GM12878 (cell line): Measurements from ENCODE around the gene CUL4A. TPM values are rescaled to one million over a fixed set of nuclear protein-coding genes. Genes with fewer than 3 reads are reported as not detected.

Experiments
- ATAC-seq: fragments of 200-7000 bp; cut with Tn5 transposase; 3 replicates; pipeline ENCODE4 v1.9.1; 2020; ENCODE audit warnings: mild to moderate bottlenecking, moderate library complexity
- BruUV-seq: library from RNA; stranded (reverse); fragments of 400-500 nt; replicated peaks from 2 replicates; lab custom pipeline; 2021; lab: Mats Ljungman, UMichigan
- CTCF ChIA-PET: fragments of 300-600 bp; sonication (Branson Sonifier 250); formaldehyde crosslinking; extraction: SDS; loops from one replicate; lab custom pipeline; 2021; ENCODE audit warnings: inconsistent platforms; lab: Yijun Ruan, JAX
- POLR2A ChIA-PET: fragments of 350-600 bp; formaldehyde crosslinking; extraction: SDS; loops from one replicate; lab custom pipeline; 2021; ENCODE audit warnings: inconsistent platforms; lab: Charles Lee
- RAD21 ChIA-PET: fragments of 300-600 bp; sonication (Branson Sonifier 250); formaldehyde crosslinking; loops from one replicate; lab custom pipeline; 2023; ENCODE audit warnings: antibody characterized with exemption; ENCODE audit not compliant: unreplicated experiment; lab: Charles Lee
- SMC1A ChIA-PET: fragments of 300-600 bp; sonication (Branson Sonifier 250); formaldehyde crosslinking; loops from one replicate; lab custom pipeline; 2023; ENCODE audit not compliant: unreplicated experiment, uncharacterized antibody; lab: Charles Lee
- DNase-seq: peaks from one replicate; pipeline ENCODE4 v3.0.0-alpha.2; 2011; ENCODE audit warnings: low read depth, low spot score
- FAIRE-seq: peaks from 3 replicates; lab custom pipeline; 2011; peaks lifted over from hg19 to GRCh38; lab: Jason Lieb, UNC
- H2AFZ ChIP-seq: 2 replicates; pipeline ENCODE4 v1.6.0; 2011; ENCODE audit warnings: low read depth, low read length, control low read depth; ENCODE audit not compliant: control insufficient read depth
- H3K27ac ChIP-seq: 2 replicates; pipeline ENCODE4 v1.5.1; 2011; ENCODE audit warnings: control low read depth; ENCODE audit not compliant: control insufficient read depth, insufficient read depth
- H3K27me3 ChIP-seq, 2 experiments: replicated peaks in 1 of 2; 2 replicates each; pipeline versions ENCODE4 v1.6.0 to v1.6.1; 2011; ENCODE audit warnings: low read length in 1 of 2; ENCODE audit not compliant: control insufficient read depth in 2 of 2, insufficient read depth in 2 of 2
- H3K36me3 ChIP-seq, 2 experiments: 2 replicates each; pipeline ENCODE4 v1.5.1; 2011; ENCODE audit warnings: low read length in 1 of 2; ENCODE audit not compliant: control insufficient read depth in 2 of 2, insufficient read depth in 2 of 2
- H3K4me1 ChIP-seq: 2 replicates; pipeline ENCODE4 v1.6.1; 2011; ENCODE audit warnings: mild to moderate bottlenecking, low read length, moderate library complexity, mixed read lengths; ENCODE audit not compliant: control insufficient read depth, insufficient read depth
- H3K4me2 ChIP-seq: 2 replicates; pipeline ENCODE4 v1.6.0; 2011; ENCODE audit warnings: control low read depth; ENCODE audit not compliant: control insufficient read depth, insufficient read depth
- H3K4me3 ChIP-seq: fragments of 200-600 bp; sonication (generic); 2 replicates; pipeline ENCODE4 v1.5.1; 2016
- H3K79me2 ChIP-seq: 2 replicates; pipeline ENCODE4 v1.6.0; 2011; ENCODE audit warnings: low read length; ENCODE audit not compliant: control insufficient read depth, insufficient read depth
- H3K9ac ChIP-seq: 2 replicates; pipeline ENCODE4 v1.8.0; 2011; ENCODE audit warnings: low read length, control low read depth, mixed read lengths; ENCODE audit not compliant: control insufficient read depth, insufficient read depth
- H3K9me3 ChIP-seq: replicated peaks from 3 replicates; pipeline ENCODE4 v1.5.1; 2011; ENCODE audit warnings: mild to moderate bottlenecking, low read length; ENCODE audit not compliant: control insufficient read depth, insufficient read depth
- H4K20me1 ChIP-seq: 2 replicates; pipeline ENCODE4 v1.6.0; 2011; ENCODE audit not compliant: control insufficient read depth, insufficient read depth
- CEBPZ ChIP-seq: fragments of 150-350 bp; IDR thresholded peaks from 2 replicates; pipeline ENCODE4 v1.6.1; 2016; ENCODE audit warnings: low read depth, low read length
- POU2F2 ChIP-seq: IDR thresholded peaks from 3 replicates; pipeline ENCODE4 v1.6.1; 2011; ENCODE audit warnings: low read depth, mild to moderate bottlenecking, low read length, borderline replicate concordance
- WGBS: methylation state at CpG from one replicate; pipeline ENCODE4 v1.1.6; 2016; ENCODE audit warnings: low lambda C conversion rate; ENCODE audit not compliant: insufficient replicate concordance, insufficient coverage; ENCODE audit errors: missing lambda C conversion rate; 5-methylcytosine and 5-hydroxymethylcytosine counted together
- in situ Hi-C: fragments of 300-500 bp; cut with MboI; formaldehyde crosslinking; loops from 9 replicates; pipeline ENCODE4 v1.14.3; 2018; ENCODE audit warnings: mixed read lengths
- intact Hi-C: fragments of 100-400 bp; cut with micrococcal nuclease; formaldehyde crosslinking; loops from one replicate; pipeline ENCODE4 v1.14.2; 2022; ENCODE audit not compliant: unreplicated experiment
- polyA plus RNA-seq, 11 experiments: library from polyadenylated mRNA; depleted of rRNA in 4 of 11; unstranded in 6 of 11; stranded (reverse) in 5 of 11; fragments of >200 nt; fragmentation: Nextera tagmentation in 4 of 11; fragmentation: Illumina TruSeq in 1 of 11; extraction: Ambion mirVana in 4 of 11; extraction: Trizol in 1 of 11; gene quantifications; 1 replicate in 1 of 11; 2 replicates in 10 of 11; pipeline versions ENCODE4 v1.2.1 to v1.2.3, GENCODE V29; 2011 to 2016; ENCODE audit warnings: inconsistent platforms in 2 of 11, missing spikeins in 2 of 11, low read depth in 1 of 11
- total RNA-seq, 4 experiments: library from RNA; depleted of rRNA in 3 of 4; stranded (reverse); fragments of >200 nt in 3 of 4; fragmentation: Illumina TruSeq in 1 of 4; extraction: Trizol in 1 of 4; gene quantifications; 2 replicates each; pipeline versions ENCODE4 v1.2.1 to v1.2.3, GENCODE V29; 2013 to 2021

Gene CUL4A
- total and polyA plus RNA-seq, 10 of the 15 experiments (the other 5 are each of a cell fraction or from before 2014, with no cell fraction given): 19.7 to 74.3 (median 55.6) TPM

- no peak overlapping the region for H2AFZ ChIP-seq
- H3K27me3 ChIP-seq: no peaks in the 10 kb centered on the region
- no peaks in the 10 kb centered on the region for H3K9me3 ChIP-seq
- no peaks in the 10 kb centered on the region for H4K20me1 ChIP-seq
- no peak overlapping the region for H3K27ac ChIP-seq
- H3K9ac ChIP-seq: no peak overlapping the region
- ChIA-PET CTCF (no interaction called here), SMC1A (no interaction called here), POLR2A (no interaction called here), RAD21 (no interaction called here)
- FAIRE-seq (no peak), ATAC-seq (no peak), DNase-seq (no peak)
- H3K79me2 ChIP-seq: no peaks in the 10 kb centered on the region; the same call in 1 of the 2 replicates
- no peaks in the 10 kb centered on the region for H3K4me1 ChIP-seq
- intact Hi-C loops: no loop called here
- in situ Hi-C loops: no loop called here
- WGBS: 97% methylated on average over 6 of the region's 6 CpGs
- H3K36me3 ChIP-seq: peaks cover 9 to 18% of the 10 kb centered on the region in 2 experiments
- H3K4me2 ChIP-seq: no peak overlapping the region
- H3K4me3 ChIP-seq: no peak overlapping the region
- TF ChIP-seq POU2F2: no peak
- no peak for TF ChIP-seq CEBPZ
- BruUV-seq: no TSS peak
Measured at GRCh38 chr13:113195360-113195759, 14.1 kb upstream of the CUL4A start.
